Measurements from ENCODE around the gene SEC22A. TPM values are rescaled to one million over a fixed set of nuclear protein-coding genes. Genes with fewer than 3 reads are reported as not detected.

SEC22A gene
- polyA plus RNA-seq, 6 donors from 2014 or later, result 12.5 to 17.0 (median 13.6) TPM

DNA sequence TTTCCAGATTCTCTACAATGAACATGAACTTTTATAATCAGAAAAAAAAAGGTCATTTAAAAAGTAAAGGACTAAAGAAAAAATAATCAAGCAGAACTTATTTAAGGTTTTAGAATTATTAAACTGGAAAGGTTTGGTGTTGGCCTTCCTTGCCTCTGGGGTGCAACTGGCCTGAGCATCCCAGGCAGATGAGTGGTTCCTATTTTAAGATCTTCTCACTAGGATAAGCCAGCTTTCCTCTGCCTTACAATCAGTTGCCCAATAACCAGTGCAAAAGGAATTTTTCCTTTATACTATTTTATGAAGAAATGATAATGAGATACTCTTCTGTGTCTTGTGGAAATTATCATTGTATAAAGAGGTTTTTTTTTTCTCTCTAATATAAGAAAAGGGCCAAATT lies 56.6 kb downstream of the SEC22A start:
- peaks cover 0 to 4% of the 10 kb centered on the region in 2 donors for H3K36me3 Mint-ChIP-seq
- H3K9me3 Mint-ChIP-seq, result no peaks in the 10 kb centered on the region
- H3K27me3 Mint-ChIP-seq, result no peaks in the 10 kb centered on the region
- no peak overlapping the region for H3K4me3 Mint-ChIP-seq
- DNase-seq (no peak), ATAC-seq (ENCODE audit: low read depth in 2 of 2) (no peak)
- H3K4me1 Mint-ChIP-seq, result peaks cover 0 to 4% (median 3%) of the 10 kb centered on the region in 3 donors
- peak overlapping the region in 2 of 6 donors; percentile 31 to 49 for H3K27ac Mint-ChIP-seq

DNA sequence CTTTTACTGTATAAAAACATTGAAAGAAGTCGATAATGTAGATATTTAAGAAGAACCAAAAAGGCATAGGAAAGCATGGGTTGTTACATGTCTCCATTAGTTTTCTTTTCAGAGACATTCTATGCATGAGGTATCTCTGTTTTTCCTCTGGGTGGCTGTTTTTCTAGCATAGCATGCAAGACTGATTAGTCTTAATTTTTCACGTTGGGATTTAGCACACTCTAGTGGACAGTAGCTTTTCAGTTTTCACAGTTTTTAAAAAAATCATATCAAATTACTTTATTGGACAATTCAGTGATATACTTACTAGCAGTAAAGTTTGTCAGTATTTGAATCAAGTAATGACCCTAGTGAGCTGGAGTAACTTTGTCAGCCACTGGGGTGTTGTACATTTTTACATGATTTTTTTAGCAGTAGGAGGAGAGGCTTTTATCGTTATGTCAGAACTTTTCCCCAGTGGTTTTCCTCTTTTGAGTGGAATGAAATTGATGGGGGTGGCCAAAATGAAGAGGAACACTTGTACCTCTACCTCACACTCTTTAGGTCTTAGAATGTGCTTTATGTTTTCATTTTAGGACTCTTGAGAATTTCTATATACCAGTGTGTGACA lies 57.2 kb downstream of the SEC22A start:
- ATAC-seq (ENCODE audit: low read depth in 2 of 2), result peak; percentile 65 to 72
- Mint-ChIP-seq H3K4me3 (no peak overlapping the region), H3K27me3 (no peaks in the 10 kb centered on the region), H3K27ac (peak overlapping the region in 3 of 6 donors; percentile 31 to 49 (median 35)), H3K9me3 (no peaks in the 10 kb centered on the region), H3K36me3 (peaks cover 0 to 5% of the 10 kb centered on the region in 2 donors), H3K4me1 (peaks cover 0 to 4% (median 3%) of the 10 kb centered on the region in 3 donors)
- DNase-seq, result peak; percentile 19

DNA sequence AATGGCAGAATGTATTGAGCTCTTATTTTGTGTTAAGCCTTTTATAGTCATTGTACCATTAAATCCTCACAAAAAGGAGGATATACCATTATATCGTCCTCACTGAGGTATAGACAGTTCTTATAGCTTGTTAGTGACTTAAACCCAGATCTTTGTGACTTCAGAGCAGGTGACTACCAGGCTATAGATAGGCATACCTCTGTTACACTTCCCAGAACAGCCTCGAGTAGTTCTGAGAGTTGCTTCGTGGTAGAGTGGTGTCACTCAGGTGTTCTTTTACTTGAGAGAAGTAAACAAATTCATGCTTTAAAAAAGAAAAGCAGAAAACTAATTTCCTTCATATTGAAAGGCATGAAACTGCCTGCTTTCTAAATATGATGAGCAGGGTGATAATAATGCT lies 59.9 kb downstream of the SEC22A start:
- no peaks in the 10 kb centered on the region for H3K27me3 Mint-ChIP-seq
- H3K9me3 Mint-ChIP-seq, result peaks cover 0 to 2% (median 0%) of the 10 kb centered on the region in 7 donors
- DNase-seq (no peak), ATAC-seq (ENCODE audit: low read depth in 2 of 2) (no peak)
- H3K4me3 Mint-ChIP-seq, result no peak overlapping the region
- peaks cover 11 to 21% of the 10 kb centered on the region in 2 donors for H3K36me3 Mint-ChIP-seq
- peaks cover 0 to 6% (median 4%) of the 10 kb centered on the region in 3 donors for H3K4me1 Mint-ChIP-seq
- H3K27ac Mint-ChIP-seq, result no peak overlapping the region

DNA sequence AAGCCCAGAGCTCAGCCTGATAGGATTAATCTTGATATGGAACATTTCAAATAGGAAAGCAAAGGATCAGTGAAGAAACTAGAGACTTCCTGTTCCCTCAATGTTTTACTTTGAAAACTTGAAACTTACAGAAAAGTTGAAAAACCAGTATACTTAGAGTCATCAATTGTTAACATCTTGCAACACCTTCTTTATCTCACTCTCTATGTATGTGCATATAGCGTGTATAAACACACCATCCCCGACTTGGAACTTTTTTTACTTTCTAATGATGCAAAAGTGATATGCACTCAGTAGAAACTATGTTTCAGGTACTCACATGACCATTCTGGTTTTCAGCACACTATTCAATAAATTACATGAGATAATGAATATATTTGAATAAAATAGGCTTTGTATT lies 60.5 kb downstream of the SEC22A start:
- Mint-ChIP-seq H3K4me3 (no peak overlapping the region), H3K4me1 (peaks cover 0 to 6% (median 4%) of the 10 kb centered on the region in 3 donors), H3K27ac (no peak overlapping the region), H3K36me3 (peaks cover 13 to 27% of the 10 kb centered on the region in 2 donors), H3K9me3 (peaks cover 0 to 5% (median 0%) of the 10 kb centered on the region in 7 donors), H3K27me3 (no peaks in the 10 kb centered on the region)
- no peak for ATAC-seq (ENCODE audit: low read depth in 2 of 2)
- no peak for DNase-seq

DNA sequence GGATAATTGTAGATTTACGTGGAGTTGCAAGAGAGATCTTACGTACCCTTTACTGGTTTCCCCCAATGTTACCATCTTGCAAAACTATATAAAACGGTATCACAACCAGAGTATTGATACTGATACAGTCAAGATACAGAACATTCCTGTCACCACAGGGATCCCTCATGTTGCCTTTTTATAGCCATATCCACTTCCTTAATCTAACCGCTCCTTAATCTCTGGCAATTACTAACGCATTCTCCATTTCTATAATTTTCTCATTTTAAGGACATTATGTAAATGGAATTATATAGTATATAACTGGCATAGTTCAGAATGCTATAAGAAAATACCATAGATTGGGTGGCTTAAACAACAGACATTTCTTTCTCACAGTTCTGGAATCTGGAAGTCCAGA lies 61.1 kb downstream of the SEC22A start:
- H3K36me3 Mint-ChIP-seq, result peaks cover 13 to 28% of the 10 kb centered on the region in 2 donors
- H3K4me1 Mint-ChIP-seq, result peaks cover 0 to 6% (median 4%) of the 10 kb centered on the region in 3 donors
- H3K9me3 Mint-ChIP-seq, result peaks cover 0 to 5% (median 0%) of the 10 kb centered on the region in 7 donors
- peak overlapping the region in 1 of 6 donors; percentile 51 for H3K27ac Mint-ChIP-seq
- H3K4me3 Mint-ChIP-seq, result no peak overlapping the region
- H3K27me3 Mint-ChIP-seq, result no peaks in the 10 kb centered on the region
- DNase-seq (no peak), ATAC-seq (ENCODE audit: low read depth in 2 of 2) (no peak)

DNA sequence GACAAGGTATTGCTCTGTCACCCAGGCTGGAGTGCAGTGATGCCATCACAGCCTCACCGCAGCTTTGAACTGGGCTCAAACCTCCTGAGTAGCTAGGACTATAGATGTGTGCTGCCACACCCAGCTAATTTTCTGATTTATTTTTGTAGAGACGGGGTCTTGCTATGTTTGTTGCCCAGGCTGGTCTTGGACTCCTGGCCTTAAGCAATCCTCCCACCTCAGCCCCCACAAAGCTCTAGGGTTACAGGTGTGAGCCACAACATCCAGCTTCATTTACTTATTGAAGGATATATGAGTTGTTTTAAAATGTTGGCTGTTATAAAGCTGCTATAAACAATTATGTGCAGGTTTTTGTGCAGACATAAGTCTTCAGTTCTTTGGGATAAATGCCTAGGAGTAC lies 62.2 kb downstream of the SEC22A start:
- H3K9me3 Mint-ChIP-seq, result peaks cover 0 to 5% (median 0%) of the 10 kb centered on the region in 7 donors
- no peak for ATAC-seq (ENCODE audit: low read depth in 2 of 2)

DNA sequence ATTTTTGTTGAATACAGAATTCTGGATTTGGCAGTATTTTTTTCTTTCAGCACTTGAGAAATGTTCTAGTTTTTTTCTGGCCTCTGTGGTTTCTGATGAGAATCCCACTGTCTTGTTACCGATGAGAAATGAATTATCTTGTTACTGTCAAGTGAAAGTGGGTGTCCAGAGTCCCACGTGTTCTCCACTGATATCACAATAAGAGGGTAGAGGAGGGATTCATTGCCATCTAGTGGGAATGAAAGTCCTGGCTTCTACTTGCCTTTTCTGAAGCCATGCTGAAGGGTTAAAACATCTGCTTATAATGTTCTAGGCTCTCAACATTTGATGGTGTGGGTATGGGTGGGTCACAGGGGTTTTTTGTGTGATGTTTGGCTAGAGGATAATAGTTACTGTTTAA lies 66.1 kb downstream of the SEC22A start:
- Mint-ChIP-seq H3K36me3 (peaks cover 13 to 41% of the 10 kb centered on the region in 2 donors), H3K4me3 (no peak overlapping the region), H3K4me1 (peaks cover 0 to 6% (median 0%) of the 10 kb centered on the region in 3 donors), H3K27ac (peak overlapping the region in 2 of 6 donors; percentile 12 to 50), H3K9me3 (peaks cover 0 to 5% (median 0%) of the 10 kb centered on the region in 7 donors), H3K27me3 (no peaks in the 10 kb centered on the region)
- no peak for DNase-seq
- no peak for ATAC-seq (ENCODE audit: low read depth in 2 of 2)

More for the DNA sequence above, 62.2 kb downstream of the SEC22A start:
- Mint-ChIP-seq H3K4me3 (peak overlapping the region in 1 of 8 donors; percentile 47), H3K27ac (no peak overlapping the region), H3K27me3 (no peaks in the 10 kb centered on the region), H3K36me3 (peaks cover 13 to 37% of the 10 kb centered on the region in 2 donors), H3K4me1 (peaks cover 0 to 6% (median 0%) of the 10 kb centered on the region in 3 donors)
- no peak for DNase-seq

DNA sequence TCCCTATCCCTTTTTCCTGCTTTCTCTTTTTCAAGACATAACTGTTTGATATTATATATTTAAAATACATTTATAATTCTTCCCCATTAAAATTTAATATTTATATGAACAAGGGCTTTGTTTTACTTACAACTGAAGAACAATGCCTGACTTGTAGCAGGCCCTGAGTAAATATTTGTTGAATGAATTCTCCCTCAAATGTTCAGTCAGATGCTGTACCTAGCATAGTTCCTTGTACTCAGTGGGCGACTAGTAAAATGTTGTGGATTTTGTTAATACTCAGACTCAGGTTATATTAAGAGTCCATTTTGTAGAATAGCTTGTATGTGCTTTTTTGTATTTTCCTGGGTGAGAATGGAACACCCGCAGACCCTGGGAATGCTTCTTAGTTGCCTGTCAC lies 69.1 kb downstream of the SEC22A start:
- ATAC-seq (ENCODE audit: low read depth in 2 of 2) (no peak), DNase-seq (no peak)
- H3K4me3 Mint-ChIP-seq, result no peak overlapping the region
- H3K4me1 Mint-ChIP-seq, result peaks cover 0 to 6% (median 0%) of the 10 kb centered on the region in 3 donors
- H3K9me3 Mint-ChIP-seq, result peaks cover 0 to 5% (median 0%) of the 10 kb centered on the region in 7 donors
- no peak overlapping the region for H3K27ac Mint-ChIP-seq
- H3K27me3 Mint-ChIP-seq, result no peaks in the 10 kb centered on the region
- H3K36me3 Mint-ChIP-seq, result peaks cover 10 to 33% of the 10 kb centered on the region in 2 donors

DNA sequence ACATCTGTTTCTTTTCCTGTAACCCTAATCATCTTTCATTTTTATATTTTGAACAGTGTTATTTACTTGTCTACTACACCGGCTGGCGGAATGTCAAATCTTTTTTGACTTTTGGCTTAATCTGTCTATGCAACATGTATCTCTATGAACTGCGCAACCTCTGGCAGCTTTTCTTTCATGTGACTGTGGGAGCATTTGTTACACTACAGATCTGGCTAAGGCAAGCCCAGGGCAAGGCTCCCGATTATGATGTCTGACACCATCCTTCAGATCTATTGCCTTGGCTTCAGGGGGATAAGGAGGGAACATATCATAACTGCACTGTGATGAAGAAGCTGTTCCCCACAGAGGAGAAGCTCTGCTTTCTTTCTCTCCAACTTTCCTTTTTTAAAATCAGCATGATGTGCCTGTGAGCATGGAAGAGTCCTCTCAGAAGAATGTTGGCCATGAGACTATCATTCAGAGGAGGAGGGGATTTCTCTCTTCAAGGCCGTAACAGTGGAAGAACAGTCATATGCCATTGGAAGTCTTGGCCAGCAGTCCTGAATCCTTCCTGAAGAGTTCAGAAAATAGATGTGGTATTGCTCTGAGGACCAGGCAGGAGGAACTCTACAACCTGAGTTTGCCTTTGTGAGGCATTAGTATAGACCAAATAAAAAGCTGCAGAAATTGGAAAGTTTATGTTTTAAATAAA lies 69.9 kb downstream of the SEC22A start:
- Mint-ChIP-seq H3K27ac (no peak overlapping the region), H3K4me3 (no peak overlapping the region), H3K9me3 (peaks cover 0 to 3% (median 0%) of the 10 kb centered on the region in 7 donors), H3K4me1 (no peaks in the 10 kb centered on the region), H3K36me3 (peaks cover 2 to 25% of the 10 kb centered on the region in 2 donors), H3K27me3 (no peaks in the 10 kb centered on the region)
- ATAC-seq (ENCODE audit: low read depth in 2 of 2) (no peak), DNase-seq (no peak)

DNA sequence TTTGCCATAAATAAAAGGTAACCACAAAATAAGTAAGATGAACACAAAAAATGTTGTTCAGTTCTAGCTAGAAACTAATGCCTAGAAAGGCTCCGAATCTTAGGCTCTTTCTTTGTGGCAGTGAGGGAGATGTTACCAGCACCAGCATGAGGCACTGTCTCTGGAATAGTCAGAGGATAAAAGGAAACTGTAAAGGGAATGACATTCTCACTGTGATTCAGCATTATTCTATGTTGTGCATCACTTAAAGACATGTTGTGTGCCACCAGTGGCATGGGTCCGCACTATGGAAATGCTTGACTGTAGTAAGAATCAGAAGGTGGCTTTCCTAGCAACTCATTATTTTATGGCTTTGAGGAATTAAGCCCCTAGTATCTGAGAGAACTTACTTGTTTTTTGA lies 70.8 kb downstream of the SEC22A start:
- Mint-ChIP-seq H3K36me3 (peaks cover 0 to 17% of the 10 kb centered on the region in 2 donors), H3K4me3 (no peak overlapping the region), H3K9me3 (no peaks in the 10 kb centered on the region), H3K4me1 (peaks cover 0 to 3% (median 0%) of the 10 kb centered on the region in 3 donors), H3K27ac (no peak overlapping the region), H3K27me3 (no peaks in the 10 kb centered on the region)
- ATAC-seq (ENCODE audit: low read depth in 2 of 2), result no peak
- DNase-seq, result no peak

DNA sequence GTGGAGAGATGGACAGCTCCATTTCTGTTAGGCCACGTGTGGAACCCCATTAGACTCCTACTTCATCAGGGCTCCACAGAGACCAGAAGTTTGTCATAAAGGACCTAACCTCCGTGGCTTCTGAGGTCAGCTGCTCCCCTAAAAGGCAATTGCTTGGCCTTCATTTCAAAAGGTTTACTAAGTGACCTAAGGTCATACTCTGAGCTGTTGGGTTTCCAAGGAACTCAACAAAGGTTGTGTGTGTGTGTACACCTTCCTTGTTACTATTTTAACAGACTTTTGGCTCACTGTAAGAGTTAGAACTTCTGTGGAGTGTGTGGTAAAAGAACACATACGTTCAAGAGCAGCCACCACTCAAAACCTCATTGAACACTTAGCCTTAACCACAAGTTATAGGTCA lies 73.9 kb downstream of the SEC22A start:
- H3K36me3 Mint-ChIP-seq, result peaks cover 0 to 8% of the 10 kb centered on the region in 2 donors
- no peak for DNase-seq
- peaks cover 0 to 3% (median 0%) of the 10 kb centered on the region in 3 donors for H3K4me1 Mint-ChIP-seq
- no peaks in the 10 kb centered on the region for H3K27me3 Mint-ChIP-seq
- H3K4me3 Mint-ChIP-seq, result no peak overlapping the region
- no peaks in the 10 kb centered on the region for H3K9me3 Mint-ChIP-seq
- no peak for ATAC-seq (ENCODE audit: low read depth in 2 of 2)
- H3K27ac Mint-ChIP-seq, result no peak overlapping the region

DNA sequence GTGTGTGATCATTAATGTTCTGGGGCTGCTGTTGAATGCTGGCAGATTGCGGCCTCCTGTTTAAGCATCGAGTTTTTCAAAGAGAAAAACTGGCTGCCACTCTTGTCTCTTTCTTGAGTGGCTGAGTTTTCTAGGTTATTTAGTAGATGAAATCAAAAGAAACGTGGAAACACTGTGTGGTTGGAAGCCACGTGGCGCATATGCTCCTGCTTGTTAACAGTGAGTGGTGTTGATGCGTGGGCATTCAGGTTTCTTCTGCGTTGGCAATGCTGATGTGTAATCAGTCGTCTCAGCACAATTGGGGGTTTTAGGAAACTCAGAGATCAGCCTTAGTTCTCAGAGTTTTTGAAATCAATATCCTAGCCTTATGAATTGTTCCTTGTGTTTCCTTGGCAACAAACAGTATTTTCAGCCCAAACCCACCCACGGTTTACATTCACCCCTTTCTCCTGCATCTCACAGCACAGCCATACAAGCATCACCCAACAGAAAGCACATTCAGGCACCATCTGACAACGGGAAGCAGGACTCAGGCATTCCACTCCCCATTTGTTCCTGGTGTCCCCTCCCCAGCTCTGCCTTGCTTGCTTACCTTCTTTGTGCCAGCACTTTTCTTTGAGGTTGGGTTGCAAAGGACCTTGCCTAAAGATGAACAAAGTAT lies 74.7 kb downstream of the SEC22A start:
- ATAC-seq (ENCODE audit: low read depth in 2 of 2), result no peak
- no peak for DNase-seq
- Mint-ChIP-seq H3K4me1 (peaks cover 0 to 3% (median 0%) of the 10 kb centered on the region in 3 donors), H3K4me3 (no peak overlapping the region), H3K27me3 (no peaks in the 10 kb centered on the region), H3K9me3 (no peaks in the 10 kb centered on the region), H3K27ac (no peak overlapping the region), H3K36me3 (peaks cover 0 to 5% of the 10 kb centered on the region in 2 donors)

DNA sequence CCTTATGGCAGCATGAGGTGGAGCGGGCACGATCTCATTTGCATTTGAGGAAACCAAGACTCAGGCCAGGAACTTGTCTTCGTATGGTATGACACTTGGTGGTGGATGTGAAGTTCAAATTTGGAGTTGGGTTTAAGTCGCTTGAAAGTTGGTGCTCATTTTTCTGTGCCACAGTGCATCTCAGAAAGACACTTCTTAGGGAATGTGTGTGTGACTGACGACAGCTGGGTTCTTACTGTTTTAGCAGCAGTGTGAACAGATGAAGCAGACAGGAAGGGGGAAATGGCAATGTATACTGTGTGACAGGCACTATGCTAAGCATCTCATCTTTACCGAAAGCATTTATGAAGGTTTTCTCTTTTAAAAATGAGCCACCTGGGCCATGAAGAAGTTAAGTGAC lies 75.4 kb downstream of the SEC22A start:
- no peak for ATAC-seq (ENCODE audit: low read depth in 2 of 2)
- peaks cover 0 to 3% (median 0%) of the 10 kb centered on the region in 3 donors for H3K4me1 Mint-ChIP-seq

More for the DNA sequence above, 75.4 kb downstream of the SEC22A start:
- DNase-seq, result no peak
- H3K27ac Mint-ChIP-seq, result peak overlapping the region in 1 of 6 donors; percentile 30
- H3K36me3 Mint-ChIP-seq, result no peaks in the 10 kb centered on the region
- no peaks in the 10 kb centered on the region for H3K9me3 Mint-ChIP-seq
- no peaks in the 10 kb centered on the region for H3K27me3 Mint-ChIP-seq
- no peak overlapping the region for H3K4me3 Mint-ChIP-seq

All from naive B cell (primary cell).